8988T (cell line): ENCODE results near the gene ITGA2.
"Not testable (repeated sequence)": the region's sequence is repeated elsewhere in the genome, so short reads cannot be mapped to it uniquely, and the experiment has no call there.

Experiments used
- DNase-seq: peaks from one replicate; pipeline ENCODE4 v3.0.0; 2011

ITGA2 gene

GRCh38 chr5:53109443-53110127 lies 120.4 kb downstream of the ITGA2 start, which contains the start of gene MOCS2:
Gene MOCS2 (minus strand): TSS chr5:53109757. CDS start chr5:53107174, 2,583 bp downstream.
- DNase-seq: peak; percentile 85

- DNase-seq: no peak
Observed at GRCh38 chr5:53110156-53110555, 121.0 kb downstream of the ITGA2 start.

- no peak for DNase-seq
Observed at GRCh38 chr5:53111139-53111538, 122.0 kb downstream of the ITGA2 start.

GRCh38 chr5:53112307-53112706 lies 123.2 kb downstream of the ITGA2 start:
- not testable (repeated sequence) for DNase-seq

- no peak for DNase-seq
Observed at GRCh38 chr5:53112909-53113308, 123.8 kb downstream of the ITGA2 start.

GRCh38 chr5:53113947-53114346 lies 124.8 kb downstream of the ITGA2 start:
- no peak for DNase-seq

GRCh38 chr5:53114988-53115387 lies 125.8 kb downstream of the ITGA2 start:
- DNase-seq: no peak

- no peak for DNase-seq
Observed at GRCh38 chr5:53116597-53116996, 127.4 kb downstream of the ITGA2 start.

- no peak for DNase-seq
Observed at GRCh38 chr5:53118879-53119278, 129.7 kb downstream of the ITGA2 start.

GRCh38 chr5:53120165-53120564 lies 131.0 kb downstream of the ITGA2 start:
- no peak for DNase-seq

- DNase-seq: no peak
Observed at GRCh38 chr5:53123702-53124101, 134.6 kb downstream of the ITGA2 start.

GRCh38 chr5:53126521-53126920 lies 137.4 kb downstream of the ITGA2 start:
- DNase-seq: no peak

- DNase-seq: no peak
Observed at GRCh38 chr5:53127107-53127506, 138.0 kb downstream of the ITGA2 start.

GRCh38 chr5:53128481-53128880 lies 139.3 kb downstream of the ITGA2 start:
- DNase-seq: no peak

GRCh38 chr5:53130266-53130665 lies 141.1 kb downstream of the ITGA2 start:
- DNase-seq: no peak

GRCh38 chr5:53133020-53133419 lies 143.9 kb downstream of the ITGA2 start:
- DNase-seq: no peak
